Stimulated activated CD4-positive, alpha-beta T cell treated with anti-CD3 and anti-CD28 coated beads, TNF-alpha, amount 100 ng/mL, for 4 hours (primary cell): Measurements from ENCODE around the gene CISTR.
"Not testable (repeated sequence)": the region's sequence is repeated elsewhere in the genome, so short reads cannot be mapped to it uniquely, and the experiment has no call there.

Experiments used
- DNase-seq, 3 experiments: peaks; one replicate each; pipeline ENCODE4 v3.0.0-alpha.2; 2020; ENCODE audit warnings: low read depth in 3 of 3

The CISTR gene

GRCh38 chr12:53719649-53720048 is 32.1 kb downstream of the CISTR start:
- DNase-seq = no peak

- DNase-seq = not testable (repeated sequence)
Measured at GRCh38 chr12:53718567-53718966, 33.2 kb downstream of the CISTR start.

DNA sequence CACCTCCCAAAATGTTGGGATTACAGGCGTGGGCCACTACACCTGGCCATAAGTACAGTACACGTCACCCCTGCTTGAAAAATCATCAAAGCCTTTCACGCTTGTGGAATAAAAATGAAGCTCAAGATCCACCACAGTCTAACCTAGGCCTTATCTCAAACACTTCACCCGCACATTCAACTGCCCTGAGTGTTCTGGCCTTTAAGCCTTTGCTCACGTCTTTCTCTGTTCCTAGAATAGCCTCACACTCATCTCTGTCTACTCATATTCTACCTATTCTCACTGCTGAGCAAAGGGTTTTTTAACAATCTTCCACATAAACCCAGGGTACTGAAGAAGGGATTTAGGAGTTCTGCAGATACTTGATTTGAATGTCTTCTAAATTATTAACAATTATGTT is 34.5 kb downstream of the CISTR start:
- DNase-seq = no peak

- DNase-seq = no peak
Measured at GRCh38 chr12:53714004-53714403, 37.8 kb downstream of the CISTR start.

GRCh38 chr12:53713516-53713915 is 38.3 kb downstream of the CISTR start:
- no peak for DNase-seq

GRCh38 chr12:53712059-53712643 is 39.6 kb downstream of the CISTR start:
- no peak for DNase-seq

DNA sequence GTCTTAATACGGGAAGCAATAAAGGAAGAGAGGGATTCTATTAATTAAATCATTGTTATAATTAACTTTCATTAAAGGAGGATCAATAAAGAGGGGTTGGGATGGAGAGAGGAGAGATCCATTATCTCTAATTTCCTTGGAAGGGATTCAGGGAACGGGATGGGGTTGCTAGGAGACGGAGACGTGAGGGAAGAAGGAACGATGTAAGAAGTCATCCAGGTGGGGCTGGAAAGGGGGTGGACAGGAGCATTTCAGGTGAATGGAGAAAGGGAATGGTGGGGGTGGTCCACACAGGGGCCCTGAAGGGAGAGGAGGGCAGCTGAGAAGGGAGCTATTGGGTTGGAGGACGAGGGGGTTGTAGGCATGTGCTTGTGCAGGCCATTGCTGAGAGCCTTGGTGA is 41.7 kb downstream of the CISTR start:
- DNase-seq = no peak

DNA sequence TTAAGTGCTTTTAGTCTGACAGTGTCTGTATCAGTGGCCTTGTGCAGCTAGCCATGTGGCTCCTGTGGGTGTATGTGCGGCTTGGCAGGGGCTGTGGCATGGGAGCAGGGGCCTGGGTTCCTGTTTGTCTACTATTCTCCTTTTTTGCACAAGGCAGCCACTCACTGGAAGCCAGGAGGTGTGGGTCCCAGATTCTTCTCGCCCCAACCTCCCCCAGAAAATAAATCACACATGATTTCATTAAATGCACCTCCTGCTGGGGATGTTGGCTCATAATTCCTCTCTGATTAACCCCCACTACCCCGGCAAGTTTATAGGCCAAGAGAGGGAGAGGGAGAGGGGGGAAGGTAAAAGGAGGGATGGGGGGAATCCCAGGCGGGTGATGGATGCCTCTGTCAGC is 42.1 kb downstream of the CISTR start:
- no peak for DNase-seq

GRCh38 chr12:53706080-53706479 is 45.7 kb downstream of the CISTR start:
- DNase-seq = no peak

DNA sequence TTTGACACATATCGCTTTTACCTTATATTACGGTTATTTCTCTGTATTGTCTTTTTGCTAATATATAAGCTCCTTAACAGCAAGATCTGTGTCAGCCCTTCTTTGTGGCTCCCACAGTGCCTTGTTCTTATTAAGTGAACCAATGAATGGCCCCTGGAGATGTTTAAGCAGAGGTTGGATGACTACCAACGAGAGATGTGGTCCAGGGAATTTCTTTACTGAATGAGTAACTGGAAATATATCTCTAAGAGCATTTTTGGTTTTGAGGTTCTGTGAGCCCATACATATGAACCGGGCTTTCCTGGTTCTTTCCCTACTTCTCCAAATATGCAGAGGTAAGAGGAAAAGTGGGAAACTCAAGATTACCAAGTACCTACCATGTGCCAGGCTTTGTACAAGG is 48.0 kb downstream of the CISTR start:
- DNase-seq = no peak

- peak; percentile 57 to 60 (median 58) for DNase-seq
Measured at GRCh38 chr12:53701518-53702264, 50.1 kb downstream of the CISTR start.

DNA sequence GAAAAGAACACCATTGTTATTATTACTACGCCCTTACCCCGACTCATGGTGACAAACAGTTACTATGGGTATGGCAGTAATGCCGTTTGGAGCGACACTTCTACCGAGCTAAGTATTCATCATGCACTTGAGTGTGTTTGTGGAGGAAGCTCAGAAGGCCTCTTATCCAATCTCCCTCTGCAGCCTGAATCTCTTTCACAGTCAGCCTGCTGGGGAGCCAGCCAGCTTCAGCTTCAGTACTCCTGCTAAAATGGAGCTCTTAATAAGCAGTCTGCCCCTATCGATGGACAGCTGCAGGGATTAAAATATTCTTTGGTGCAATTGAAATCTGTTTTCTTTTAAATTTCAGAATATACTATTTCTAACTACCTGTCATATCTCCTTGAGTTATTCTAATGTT is 51.2 kb downstream of the CISTR start:
- no peak for DNase-seq

DNA sequence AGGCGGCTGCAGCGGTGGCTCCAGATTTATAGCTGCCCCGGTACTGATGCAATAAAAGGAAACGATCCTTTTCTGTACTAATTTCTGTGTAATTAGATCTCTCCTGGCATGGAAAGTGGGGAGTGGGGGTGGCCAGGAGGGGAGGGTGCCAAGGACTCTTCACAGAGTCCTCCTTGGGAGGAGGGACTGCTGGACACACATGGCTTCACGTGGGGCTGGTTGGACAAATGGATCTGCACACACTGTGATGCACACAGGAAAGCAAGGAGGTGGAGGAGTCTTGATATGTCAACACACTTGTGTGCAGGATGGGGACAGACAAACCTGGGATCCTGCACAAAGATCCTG is 52.1 kb downstream of the CISTR start:
- DNase-seq = no peak

GRCh38 chr12:53698948-53699677 is 52.7 kb downstream of the CISTR start:
- DNase-seq = no peak

DNA sequence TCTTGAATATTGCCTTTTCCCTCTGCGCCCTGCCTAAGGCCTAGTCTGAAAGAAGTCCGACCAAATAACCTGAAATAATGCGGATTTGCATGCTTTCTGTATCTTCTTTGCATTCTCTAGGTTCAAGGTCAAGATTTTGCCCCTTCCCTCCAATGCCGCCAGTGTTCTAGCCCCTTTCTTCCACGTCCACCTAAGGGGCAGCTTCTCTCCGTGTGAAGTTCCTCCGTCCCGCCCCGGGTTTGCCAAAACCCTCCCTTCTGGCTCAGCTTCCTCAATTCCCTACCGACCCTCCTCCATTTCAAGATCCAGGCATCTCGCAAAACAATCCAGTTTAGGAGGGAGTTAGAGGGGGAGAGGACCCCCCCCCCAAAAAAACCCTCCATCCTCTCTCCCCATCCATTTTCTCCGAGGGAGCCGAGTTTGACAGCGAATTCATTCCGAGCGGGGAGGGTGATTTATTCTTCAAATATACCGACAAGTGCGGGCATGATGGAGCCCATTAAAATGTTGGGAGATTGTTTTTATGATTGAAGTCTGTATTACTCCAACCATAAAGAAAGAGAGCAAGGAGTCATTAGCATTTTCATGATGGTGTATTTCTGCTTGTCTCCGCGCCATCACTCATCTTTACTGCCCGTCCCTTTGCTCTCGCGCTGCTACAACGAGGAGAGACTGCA is 55.0 kb downstream of the CISTR start:
- DNase-seq = no peak
